Measurements from ENCODE around the gene TRIO.

TRIO gene

DNA sequence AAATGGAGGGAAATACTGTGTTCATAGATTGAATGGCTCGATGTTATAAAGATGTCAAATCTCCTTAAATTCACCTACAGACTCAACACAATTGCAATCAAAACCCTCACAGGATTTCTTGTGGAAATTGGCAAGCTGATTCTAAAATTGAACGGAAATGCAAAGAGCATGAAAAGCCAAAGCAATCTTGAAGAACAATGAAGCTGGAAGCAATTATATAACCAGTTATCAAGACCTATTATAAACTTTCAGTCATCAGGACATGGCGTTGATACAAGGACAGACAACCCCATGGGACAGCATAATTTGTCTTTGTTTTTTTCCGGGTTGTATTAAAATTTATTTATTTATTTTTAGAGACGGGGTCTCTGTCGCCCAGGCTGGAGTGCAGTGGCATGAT lies 385.0 kb downstream of the TRIO start:
- H3K27ac ChIP-seq (ENCODE audit: low read depth, low read length): no peak overlapping the region
- no peaks in the 10 kb centered on the region for H3F3A ChIP-seq (ENCODE audit: control insufficient read depth, insufficient read depth)
- H3K4me3 ChIP-seq (ENCODE audit: low read length): no peak overlapping the region
- H3K4me1 ChIP-seq (ENCODE audit: control insufficient read depth, low read length): no peaks in the 10 kb centered on the region
- H3K27me3 ChIP-seq (ENCODE audit: control insufficient read depth, low read length): no peaks in the 10 kb centered on the region
- no peaks in the 10 kb centered on the region for H3K9me3 ChIP-seq (ENCODE audit: control insufficient read depth, insufficient read depth, low read length)
- no peak for TF ChIP-seq EZH2phosphoT487 (IDR thresholded peaks at IDR 0.05; ENCODE audit: borderline replicate concordance, low read length)
- TF ChIP-seq, protein P1, sequence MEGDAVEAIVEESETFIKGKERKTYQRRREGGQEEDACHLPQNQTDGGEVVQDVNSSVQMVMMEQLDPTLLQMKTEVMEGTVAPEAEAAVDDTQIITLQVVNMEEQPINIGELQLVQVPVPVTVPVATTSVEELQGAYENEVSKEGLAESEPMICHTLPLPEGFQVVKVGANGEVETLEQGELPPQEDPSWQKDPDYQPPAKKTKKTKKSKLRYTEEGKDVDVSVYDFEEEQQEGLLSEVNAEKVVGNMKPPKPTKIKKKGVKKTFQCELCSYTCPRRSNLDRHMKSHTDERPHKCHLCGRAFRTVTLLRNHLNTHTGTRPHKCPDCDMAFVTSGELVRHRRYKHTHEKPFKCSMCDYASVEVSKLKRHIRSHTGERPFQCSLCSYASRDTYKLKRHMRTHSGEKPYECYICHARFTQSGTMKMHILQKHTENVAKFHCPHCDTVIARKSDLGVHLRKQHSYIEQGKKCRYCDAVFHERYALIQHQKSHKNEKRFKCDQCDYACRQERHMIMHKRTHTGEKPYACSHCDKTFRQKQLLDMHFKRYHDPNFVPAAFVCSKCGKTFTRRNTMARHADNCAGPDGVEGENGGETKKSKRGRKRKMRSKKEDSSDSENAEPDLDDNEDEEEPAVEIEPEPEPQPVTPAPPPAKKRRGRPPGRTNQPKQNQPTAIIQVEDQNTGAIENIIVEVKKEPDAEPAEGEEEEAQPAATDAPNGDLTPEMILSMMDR (IDR thresholded peaks at IDR 0.05; ENCODE audit: low read depth, low read length, poor library complexity, severe bottlenecking): no peak
- H4K20me1 ChIP-seq (ENCODE audit: control insufficient read depth, insufficient read depth, low read depth, low read length): no peaks in the 10 kb centered on the region
- no peaks in the 10 kb centered on the region for H3K36me3 ChIP-seq (ENCODE audit: control insufficient read depth, low read length)
- H3K4me2 ChIP-seq (ENCODE audit: low read length): no peak overlapping the region
- no peaks in the 10 kb centered on the region for H3K9me2 ChIP-seq (replicated peaks; ENCODE audit: control insufficient read depth, low read length)
- H3K79me2 ChIP-seq (ENCODE audit: control insufficient read depth, low read length): no peaks in the 10 kb centered on the region

DNA sequence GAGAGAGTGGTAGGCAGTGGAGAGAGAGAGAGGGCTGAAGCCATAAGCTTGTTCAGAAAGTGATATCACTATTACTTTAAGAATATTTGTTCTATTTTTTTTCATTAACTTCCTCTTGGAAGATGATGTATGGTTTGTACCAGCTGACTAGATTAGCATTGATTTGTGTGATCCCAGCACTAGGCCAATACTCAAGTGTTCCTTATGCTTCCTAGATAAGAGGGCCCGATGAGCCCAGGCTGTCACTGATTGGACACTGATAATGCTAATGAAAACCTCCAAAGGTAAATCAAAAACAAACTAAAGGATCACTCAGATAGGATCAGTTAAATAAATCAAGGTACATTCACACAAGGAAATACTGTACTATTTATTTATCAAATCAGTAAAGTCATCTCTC lies 385.8 kb downstream of the TRIO start:
- no peaks in the 10 kb centered on the region for H3K27me3 ChIP-seq (ENCODE audit: control insufficient read depth, low read length)
- H4K20me1 ChIP-seq (ENCODE audit: control insufficient read depth, insufficient read depth, low read depth, low read length): no peaks in the 10 kb centered on the region
- no peak overlapping the region for H3K4me3 ChIP-seq (ENCODE audit: low read length)
- H3K79me2 ChIP-seq (ENCODE audit: control insufficient read depth, low read length): no peaks in the 10 kb centered on the region
- no peak overlapping the region for H3K4me2 ChIP-seq (ENCODE audit: low read length)
- H3K4me1 ChIP-seq (ENCODE audit: control insufficient read depth, low read length): no peaks in the 10 kb centered on the region
- H3K27ac ChIP-seq (ENCODE audit: low read depth, low read length): no peak overlapping the region
- H3K9me3 ChIP-seq (ENCODE audit: control insufficient read depth, insufficient read depth, low read length): no peaks in the 10 kb centered on the region
- no peaks in the 10 kb centered on the region for H3K9me2 ChIP-seq (replicated peaks; ENCODE audit: control insufficient read depth, low read length)
- TF ChIP-seq EZH2phosphoT487 (IDR thresholded peaks at IDR 0.05; ENCODE audit: borderline replicate concordance, low read length): no peak
- TF ChIP-seq, protein P1 (IDR thresholded peaks at IDR 0.05; ENCODE audit: low read depth, low read length, poor library complexity, severe bottlenecking): no peak
- no peaks in the 10 kb centered on the region for H3F3A ChIP-seq (ENCODE audit: control insufficient read depth, insufficient read depth)
- no peaks in the 10 kb centered on the region for H3K36me3 ChIP-seq (ENCODE audit: control insufficient read depth, low read length)

DNA sequence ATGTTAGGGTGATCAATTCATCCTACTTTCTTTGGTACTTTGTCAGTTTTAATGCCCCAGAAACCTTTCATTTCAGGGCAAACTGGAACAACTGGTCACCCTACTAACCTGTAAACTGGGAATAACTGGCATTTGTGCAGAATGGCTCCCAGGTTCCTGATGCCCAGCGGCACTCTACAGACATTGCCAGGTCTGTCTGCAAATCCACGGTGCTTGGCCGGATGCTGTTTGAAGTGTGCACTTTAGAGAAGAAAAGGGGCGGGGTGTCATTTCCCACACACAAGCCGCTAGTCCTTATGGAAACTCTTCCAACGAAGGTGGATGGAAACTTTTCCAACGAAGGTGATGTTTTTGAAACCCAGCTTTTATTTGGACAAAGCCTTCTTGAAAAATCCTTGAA lies 388.5 kb downstream of the TRIO start:
- peaks cover 8% of the 10 kb centered on the region for H3K4me1 ChIP-seq (ENCODE audit: control insufficient read depth, low read length)
- no peak for TF ChIP-seq EZH2phosphoT487 (IDR thresholded peaks at IDR 0.05; ENCODE audit: borderline replicate concordance, low read length)
- TF ChIP-seq, protein P1 (IDR thresholded peaks at IDR 0.05; ENCODE audit: low read depth, low read length, poor library complexity, severe bottlenecking): no peak
- H3K4me3 ChIP-seq (ENCODE audit: low read length): no peak overlapping the region
- no peaks in the 10 kb centered on the region for H3K79me2 ChIP-seq (ENCODE audit: control insufficient read depth, low read length)
- no peak overlapping the region for H3K27ac ChIP-seq (ENCODE audit: low read depth, low read length)
- H3K9me3 ChIP-seq (ENCODE audit: control insufficient read depth, insufficient read depth, low read length): no peaks in the 10 kb centered on the region
- H3F3A ChIP-seq (ENCODE audit: control insufficient read depth, insufficient read depth): no peaks in the 10 kb centered on the region
- H4K20me1 ChIP-seq (ENCODE audit: control insufficient read depth, insufficient read depth, low read depth, low read length): no peaks in the 10 kb centered on the region
- H3K9me2 ChIP-seq (replicated peaks; ENCODE audit: control insufficient read depth, low read length): no peaks in the 10 kb centered on the region
- H3K4me2 ChIP-seq (ENCODE audit: low read length): no peak overlapping the region
- no peaks in the 10 kb centered on the region for H3K36me3 ChIP-seq (ENCODE audit: control insufficient read depth, low read length)
- H3K27me3 ChIP-seq (ENCODE audit: control insufficient read depth, low read length): no peaks in the 10 kb centered on the region

DNA sequence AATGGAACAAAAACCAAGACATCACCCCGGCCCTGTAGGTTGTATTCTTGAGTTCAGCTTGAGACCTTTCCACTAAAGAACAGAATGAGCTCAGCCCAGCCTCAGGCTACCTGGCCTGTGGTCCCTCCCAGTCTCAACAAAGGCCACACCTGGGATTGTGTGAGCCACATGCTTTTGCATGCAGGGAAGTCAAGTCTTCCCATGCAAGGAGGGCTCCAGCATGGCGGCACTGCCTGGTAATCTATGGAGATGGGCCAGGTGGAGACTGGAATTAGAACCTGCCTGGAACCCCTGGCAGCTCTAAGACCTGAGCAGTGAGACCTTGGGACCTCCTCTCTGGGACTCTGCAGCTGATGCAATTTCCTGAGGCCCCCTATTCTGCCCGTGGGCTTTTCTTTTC lies 389.0 kb downstream of the TRIO start:
- H3K79me2 ChIP-seq (ENCODE audit: control insufficient read depth, low read length): no peaks in the 10 kb centered on the region
- no peaks in the 10 kb centered on the region for H3K36me3 ChIP-seq (ENCODE audit: control insufficient read depth, low read length)
- peaks cover 8% of the 10 kb centered on the region for H3K4me1 ChIP-seq (ENCODE audit: control insufficient read depth, low read length)
- TF ChIP-seq, protein P1 (IDR thresholded peaks at IDR 0.05; ENCODE audit: low read depth, low read length, poor library complexity, severe bottlenecking): no peak
- TF ChIP-seq EZH2phosphoT487 (IDR thresholded peaks at IDR 0.05; ENCODE audit: borderline replicate concordance, low read length): no peak
- no peaks in the 10 kb centered on the region for H3K27me3 ChIP-seq (ENCODE audit: control insufficient read depth, low read length)
- H3K4me3 ChIP-seq (ENCODE audit: low read length): no peak overlapping the region
- H3K27ac ChIP-seq (ENCODE audit: low read depth, low read length): no peak overlapping the region
- no peaks in the 10 kb centered on the region for H4K20me1 ChIP-seq (ENCODE audit: control insufficient read depth, insufficient read depth, low read depth, low read length)
- no peaks in the 10 kb centered on the region for H3F3A ChIP-seq (ENCODE audit: control insufficient read depth, insufficient read depth)
- H3K9me2 ChIP-seq (replicated peaks; ENCODE audit: control insufficient read depth, low read length): no peaks in the 10 kb centered on the region
- no peaks in the 10 kb centered on the region for H3K9me3 ChIP-seq (ENCODE audit: control insufficient read depth, insufficient read depth, low read length)
- H3K4me2 ChIP-seq (ENCODE audit: low read length): no peak overlapping the region
